SU-DHL-6 (cell line): ENCODE data around the gene ATAD3C.

Experiments used
- H2AFZ ChIP-seq: fragments of 200-600 bp; sonication (generic); 2 replicates; pipeline ENCODE4 v1.6.1; 2014; ENCODE audit warnings: low read depth, mild to moderate bottlenecking, moderate library complexity, mixed read lengths, antibody characterized with exemption, low read length; ENCODE audit not compliant: severe bottlenecking
- H3F3A ChIP-seq: fragments of 200-600 bp; shearing (Covaris generic); 2 replicates; pipeline ENCODE4 v1.6.0; 2016; ENCODE audit warnings: antibody characterized with exemption, mild to moderate bottlenecking; ENCODE audit not compliant: insufficient read depth
- H3K27ac ChIP-seq: fragments of 200-600 bp; sonication (generic); 2 replicates; pipeline ENCODE4 v1.5.1; 2016; ENCODE audit warnings: low read depth, mild to moderate bottlenecking, low read length, moderate library complexity, mixed read lengths
- H3K27me3 ChIP-seq: fragments of 200-600 bp; sonication (generic), shearing (Covaris generic); 2 replicates; pipeline ENCODE4 v1.6.0; 2014; ENCODE audit warnings: mild to moderate bottlenecking, low read length
- H3K36me3 ChIP-seq: fragments of 200-600 bp; sonication (generic); 2 replicates; pipeline ENCODE4 v1.6.1; 2014; ENCODE audit warnings: mild to moderate bottlenecking, low read length, mixed read lengths
- H3K4me2 ChIP-seq: fragments of 300-600, 200-600 bp; shearing (Covaris generic), sonication (generic); 2 replicates; pipeline ENCODE4 v1.6.0; 2014; ENCODE audit warnings: low read length, low read depth, mild to moderate bottlenecking; ENCODE audit not compliant: poor library complexity, severe bottlenecking
- H3K4me3 ChIP-seq: fragments of 200-600 bp; sonication (generic); 2 replicates; pipeline ENCODE4 v1.5.1; 2014; ENCODE audit warnings: antibody characterized with exemption, low read length, mild to moderate bottlenecking, mixed read lengths; ENCODE audit not compliant: insufficient read depth, poor library complexity, severe bottlenecking
- H3K79me2 ChIP-seq: fragments of 200-600 bp; sonication (generic); 2 replicates; pipeline ENCODE4 v1.6.1; 2014; ENCODE audit warnings: mild to moderate bottlenecking, low read length, moderate library complexity; ENCODE audit not compliant: insufficient read depth
- H3K9ac ChIP-seq: fragments of 200-600 bp; sonication (generic); 2 replicates; pipeline ENCODE4 v1.7.0; 2014; ENCODE audit warnings: mild to moderate bottlenecking, low read length
- H3K9me2 ChIP-seq: fragments of 200-600 bp; sonication (generic); replicated peaks from 2 replicates; pipeline ENCODE4 v1.6.1; 2014; ENCODE audit warnings: low read length; ENCODE audit not compliant: insufficient read depth
- H3K9me3 ChIP-seq: fragments of 200-600 bp; sonication (generic); 2 replicates; pipeline ENCODE4 v1.6.1; 2014; ENCODE audit warnings: low read length, mixed read lengths; ENCODE audit not compliant: insufficient read depth
- H4K20me1 ChIP-seq: fragments of 200-600 bp; sonication (generic); 2 replicates; pipeline ENCODE4 v1.6.1; 2014; ENCODE audit warnings: low read depth, mild to moderate bottlenecking, antibody characterized with exemption, low read length, moderate library complexity, mixed read lengths
- EZH2phosphoT487 ChIP-seq: fragments of 200-600 bp; sonication (generic), shearing (Covaris generic); conservative IDR thresholded peaks from 2 replicates; pipeline ENCODE4 v1.6.1; 2018; ENCODE audit warnings: mild to moderate bottlenecking, antibody characterized with exemption, low read length, moderate library complexity, mixed read lengths
- TF ChIP-seq, protein P1 (sequence below): fragments of 200-600 bp; sonication (generic); IDR thresholded peaks from one replicate; pipeline ENCODE4 v1.5.1; 2017; ENCODE audit warnings: antibody characterized with exemption, mild to moderate bottlenecking, low read length, moderate library complexity; ENCODE audit not compliant: insufficient read depth, poor library complexity, severe bottlenecking

The ATAD3C gene

DNA sequence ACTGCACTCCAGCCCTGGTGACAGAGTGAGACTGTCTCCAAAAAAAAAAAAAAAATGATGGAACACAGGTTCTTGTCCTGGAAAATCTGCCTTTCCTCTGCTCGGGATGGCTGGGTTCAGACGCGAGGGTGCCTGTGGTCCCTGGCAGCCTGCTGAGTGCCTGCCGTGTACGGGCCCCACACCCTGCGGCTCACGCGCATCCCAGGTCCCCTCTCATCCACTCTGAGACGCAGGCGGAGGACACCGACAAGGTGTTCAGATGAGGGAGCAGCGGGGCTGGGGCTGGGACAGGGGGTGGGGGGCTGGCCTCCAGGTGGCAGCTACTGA is 24.1 kb upstream of the ATAD3C start:
- no peak overlapping the region for H3K4me2 ChIP-seq
- H3K36me3 ChIP-seq: no peaks in the 10 kb centered on the region
- TF ChIP-seq EZH2phosphoT487: no peak
- TF ChIP-seq, protein P1, sequence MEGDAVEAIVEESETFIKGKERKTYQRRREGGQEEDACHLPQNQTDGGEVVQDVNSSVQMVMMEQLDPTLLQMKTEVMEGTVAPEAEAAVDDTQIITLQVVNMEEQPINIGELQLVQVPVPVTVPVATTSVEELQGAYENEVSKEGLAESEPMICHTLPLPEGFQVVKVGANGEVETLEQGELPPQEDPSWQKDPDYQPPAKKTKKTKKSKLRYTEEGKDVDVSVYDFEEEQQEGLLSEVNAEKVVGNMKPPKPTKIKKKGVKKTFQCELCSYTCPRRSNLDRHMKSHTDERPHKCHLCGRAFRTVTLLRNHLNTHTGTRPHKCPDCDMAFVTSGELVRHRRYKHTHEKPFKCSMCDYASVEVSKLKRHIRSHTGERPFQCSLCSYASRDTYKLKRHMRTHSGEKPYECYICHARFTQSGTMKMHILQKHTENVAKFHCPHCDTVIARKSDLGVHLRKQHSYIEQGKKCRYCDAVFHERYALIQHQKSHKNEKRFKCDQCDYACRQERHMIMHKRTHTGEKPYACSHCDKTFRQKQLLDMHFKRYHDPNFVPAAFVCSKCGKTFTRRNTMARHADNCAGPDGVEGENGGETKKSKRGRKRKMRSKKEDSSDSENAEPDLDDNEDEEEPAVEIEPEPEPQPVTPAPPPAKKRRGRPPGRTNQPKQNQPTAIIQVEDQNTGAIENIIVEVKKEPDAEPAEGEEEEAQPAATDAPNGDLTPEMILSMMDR: no peak
- no peaks in the 10 kb centered on the region for H3K9me2 ChIP-seq
- H2AFZ ChIP-seq: no peak overlapping the region
- no peak overlapping the region for H3K9ac ChIP-seq
- H3K79me2 ChIP-seq: no peaks in the 10 kb centered on the region
- H3F3A ChIP-seq: no peaks in the 10 kb centered on the region
- no peaks in the 10 kb centered on the region for H3K27me3 ChIP-seq
- H3K9me3 ChIP-seq: no peaks in the 10 kb centered on the region
- H4K20me1 ChIP-seq: no peaks in the 10 kb centered on the region
- H3K4me3 ChIP-seq: no peak overlapping the region
- no peak overlapping the region for H3K27ac ChIP-seq

DNA sequence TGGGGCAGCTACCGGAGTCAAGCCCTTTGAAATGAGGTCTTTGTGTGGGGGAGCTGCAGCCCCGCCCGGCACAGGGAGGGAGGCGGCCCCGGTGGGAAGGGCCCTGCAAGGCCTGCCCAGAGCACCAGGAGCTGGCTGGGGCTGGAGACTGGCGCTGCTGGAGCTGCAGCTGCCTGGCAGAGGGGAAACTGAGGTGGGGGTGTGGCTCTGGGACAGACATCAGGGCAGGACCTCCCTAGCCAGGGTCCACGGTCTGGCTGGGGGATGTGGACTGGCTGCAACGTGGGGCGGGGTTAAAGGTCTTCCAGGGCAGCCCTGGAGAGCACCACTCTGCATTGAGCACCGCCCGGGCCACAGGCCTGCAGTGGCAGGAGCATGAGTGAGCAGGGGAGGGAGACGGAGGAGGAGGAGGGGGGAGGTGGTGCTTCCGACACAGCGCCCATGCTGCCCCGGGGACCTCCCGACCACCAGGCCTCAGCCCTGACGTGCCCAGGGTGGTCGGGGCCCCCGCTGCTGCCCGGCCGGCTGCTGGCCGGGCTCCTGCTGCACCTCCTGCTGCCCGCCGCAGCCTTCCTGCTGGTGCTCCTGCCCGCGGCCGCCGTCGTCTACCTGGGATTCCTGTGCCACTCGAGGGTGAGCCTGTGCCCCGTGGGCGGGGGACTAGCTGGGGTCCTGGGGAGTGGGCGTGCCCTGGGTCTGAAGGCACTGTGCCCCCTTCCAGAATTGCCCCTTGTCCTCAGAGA is 23.6 kb upstream of the ATAD3C start:
- H3K27me3 ChIP-seq: no peaks in the 10 kb centered on the region
- no peak overlapping the region for H3K4me3 ChIP-seq
- no peaks in the 10 kb centered on the region for H4K20me1 ChIP-seq
- no peaks in the 10 kb centered on the region for H3K9me3 ChIP-seq
- H3K4me2 ChIP-seq: no peak overlapping the region
- H3K9ac ChIP-seq: no peak overlapping the region
- no peak overlapping the region for H3K27ac ChIP-seq
- H3F3A ChIP-seq: no peaks in the 10 kb centered on the region
- TF ChIP-seq, protein P1: no peak
- TF ChIP-seq EZH2phosphoT487: no peak
- H3K9me2 ChIP-seq: no peaks in the 10 kb centered on the region
- H3K79me2 ChIP-seq: no peaks in the 10 kb centered on the region
- no peak overlapping the region for H2AFZ ChIP-seq
- H3K36me3 ChIP-seq: no peaks in the 10 kb centered on the region

DNA sequence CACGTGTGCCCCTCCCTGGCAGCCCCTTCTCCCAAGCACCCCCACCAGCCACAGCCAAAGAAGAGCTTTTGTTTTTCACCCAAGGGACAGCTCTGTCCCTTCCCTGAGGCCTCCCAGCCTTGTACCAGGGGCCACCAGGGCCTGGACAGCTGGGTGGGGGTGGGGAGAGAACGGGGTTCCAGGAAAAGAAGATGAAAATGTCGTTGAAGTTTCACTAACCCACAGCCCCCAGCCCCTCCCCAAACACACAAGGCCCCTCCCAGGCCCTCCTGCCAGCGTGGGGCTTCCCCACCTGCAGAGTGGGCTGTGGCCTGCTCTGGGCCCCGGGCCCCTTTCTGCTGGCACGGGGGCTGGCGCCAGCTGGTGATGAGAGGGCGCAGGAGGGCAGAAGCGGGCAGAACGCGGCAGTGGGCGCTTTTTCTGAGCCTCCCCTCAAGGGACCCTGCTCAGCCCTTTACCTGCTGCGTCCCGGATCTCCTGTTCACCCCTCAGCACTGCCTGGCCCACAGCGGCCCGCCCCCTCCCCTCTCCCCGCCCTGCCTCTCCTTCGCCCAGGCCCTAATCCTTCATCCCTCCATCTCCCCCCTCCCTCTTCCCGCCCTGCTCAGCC is 22.9 kb upstream of the ATAD3C start:
- no peaks in the 10 kb centered on the region for H3K36me3 ChIP-seq

More for the DNA sequence above, 22.9 kb upstream of the ATAD3C start:
- Histone ChIP-seq H3F3A (no peaks in the 10 kb centered on the region), H3K27me3 (no peaks in the 10 kb centered on the region), H3K4me2 (no peak overlapping the region), H4K20me1 (no peaks in the 10 kb centered on the region), H2AFZ (no peak overlapping the region), H3K27ac (no peak overlapping the region), H3K9ac (no peak overlapping the region), H3K79me2 (no peaks in the 10 kb centered on the region), H3K4me3 (no peak overlapping the region), H3K9me2 (no peaks in the 10 kb centered on the region), H3K9me3 (no peaks in the 10 kb centered on the region)
- TF ChIP-seq, protein P1: no peak
- no peak for TF ChIP-seq EZH2phosphoT487
